H1 (cell line): ENCODE measurements around the gene FRMD4A. TPM values are rescaled to one million over a fixed set of nuclear protein-coding genes. Genes with fewer than 3 reads are reported as not detected.

ENCODE experiments used
- CTCF ChIA-PET: fragments of 300-600 bp; sonication (Branson Sonifier 250); formaldehyde crosslinking; loops from one replicate; lab custom pipeline; 2021; ENCODE audit not compliant: partially characterized antibody; lab: Charles Lee
- POLR2A ChIA-PET: fragments of 300-600 bp; sonication (Branson Sonifier 250); formaldehyde crosslinking; loops from one replicate; lab custom pipeline; 2021; ENCODE audit warnings: inconsistent platforms; ENCODE audit not compliant: partially characterized antibody; lab: Charles Lee
- DNase-seq, 2 experiments: peaks; one replicate each; pipeline versions ENCODE4 v3.0.0 to v3.0.0-alpha.2; 2010 to 2022; ENCODE audit warnings: low spot score in 2 of 2, low read depth in 1 of 2, mixed read lengths in 1 of 2
- FAIRE-seq: peaks from 2 replicates; lab custom pipeline; 2011; peaks lifted over from hg19 to GRCh38; lab: Jason Lieb, UNC
- H2AFZ ChIP-seq: 2 replicates; pipeline ENCODE4 v1.8.1; 2012; ENCODE audit warnings: low read length, inconsistent platforms
- H2AK5ac ChIP-seq: 2 replicates; pipeline ENCODE4 v1.6.1; 2013; ENCODE audit warnings: low read depth, low read length
- H2BK120ac ChIP-seq: replicated peaks from 2 replicates; pipeline ENCODE3; 2013; ENCODE audit warnings: low read depth, low read length, inconsistent platforms
- H2BK12ac ChIP-seq: 2 replicates; pipeline ENCODE4 v1.6.1; 2013; ENCODE audit warnings: low read depth, low read length
- H2BK15ac ChIP-seq: 2 replicates; pipeline ENCODE4 v1.6.1; 2013; ENCODE audit warnings: low read length
- H2BK20ac ChIP-seq: 2 replicates; pipeline ENCODE4 v1.6.1; 2013; ENCODE audit warnings: low read length
- H2BK5ac ChIP-seq: 2 replicates; pipeline ENCODE4 v1.6.1; 2013; ENCODE audit warnings: low read depth, low read length
- H3K14ac ChIP-seq: 2 replicates; pipeline ENCODE4 v1.6.1; 2013; ENCODE audit warnings: inconsistent platforms; ENCODE audit not compliant: insufficient read length
- H3K18ac ChIP-seq: 2 replicates; pipeline ENCODE4 v1.6.1; 2013; ENCODE audit warnings: low read length; ENCODE audit errors: extremely low read depth
- H3K23ac ChIP-seq: 2 replicates; pipeline ENCODE4 v1.6.1; 2013; ENCODE audit warnings: inconsistent platforms; ENCODE audit not compliant: insufficient read length
- H3K23me2 ChIP-seq: 2 replicates; pipeline ENCODE4 v1.6.1; 2013; ENCODE audit warnings: low read depth, low read length
- H3K27ac ChIP-seq: 2 replicates; pipeline ENCODE4 v1.6.1; 2011; ENCODE audit warnings: low read depth, low read length, inconsistent platforms
- H3K27me3 ChIP-seq, 4 experiments: replicated peaks in 1 of 4; 1 replicate in 1 of 4; 2 replicates in 3 of 4; pipeline versions ENCODE4 v1.6.1 to v1.8.1; 2011 to 2013; ENCODE audit warnings: low read length in 3 of 4, mild to moderate bottlenecking in 3 of 4, inconsistent platforms in 2 of 4, mixed read lengths in 2 of 4, moderate library complexity in 1 of 4; ENCODE audit not compliant: control insufficient read depth in 3 of 4, insufficient read depth in 3 of 4; ENCODE audit errors: extremely low read depth in 1 of 4
- H3K36me3 ChIP-seq, 4 experiments: 2 replicates each; pipeline versions ENCODE4 v1.6.1 to v1.8.1; 2011 to 2013; ENCODE audit warnings: mild to moderate bottlenecking in 4 of 4, low read length in 3 of 4, moderate library complexity in 2 of 4, control low read depth in 1 of 4, inconsistent platforms in 1 of 4; ENCODE audit not compliant: insufficient read depth in 4 of 4, control insufficient read depth in 2 of 4
- H3K4ac ChIP-seq: replicated peaks from 2 replicates; pipeline ENCODE3; 2013; ENCODE audit warnings: low read length, low read depth, mixed read lengths, inconsistent platforms; ENCODE audit not compliant: insufficient read length
- H3K4me1 ChIP-seq, 4 experiments: replicated peaks in 1 of 4; 1 replicate in 1 of 4; 2 replicates in 3 of 4; pipeline versions ENCODE4 v1.6.1 to v1.8.1; 2011 to 2013; ENCODE audit warnings: low read length in 3 of 4, inconsistent platforms in 2 of 4, mixed read lengths in 1 of 4; ENCODE audit not compliant: insufficient read depth in 4 of 4, control insufficient read depth in 3 of 4
- H3K4me2 ChIP-seq, 2 experiments: 2 replicates each; pipeline versions ENCODE4 v1.6.1 to v1.8.1; 2011 to 2013; ENCODE audit warnings: low read depth in 2 of 2, low read length in 2 of 2, control low read depth in 1 of 2, inconsistent platforms in 1 of 2, mild to moderate bottlenecking in 1 of 2; ENCODE audit not compliant: insufficient read depth in 1 of 2
- H3K4me3 ChIP-seq, 4 experiments: fragments of 200-600, 300-600 bp in 1 of 4; sonication (generic), shearing (Covaris generic), sonication (Bioruptor Twin) in 1 of 4; 2 replicates each; pipeline versions ENCODE4 v1.5.1 to v1.8.1; 2011 to 2016; ENCODE audit warnings: low read length in 4 of 4, low read depth in 3 of 4, control low read depth in 2 of 4, inconsistent platforms in 2 of 4, mild to moderate bottlenecking in 2 of 4, mixed read lengths in 1 of 4, moderate library complexity in 1 of 4; ENCODE audit not compliant: insufficient read depth in 2 of 4; ENCODE audit errors: extremely low read depth in 1 of 4
- H3K56ac ChIP-seq: replicated peaks from 2 replicates; pipeline ENCODE3; 2013; ENCODE audit warnings: low read depth, mild to moderate bottlenecking, mixed read lengths, low read length, inconsistent platforms; ENCODE audit not compliant: insufficient read length
- H3K79me1 ChIP-seq: 2 replicates; pipeline ENCODE4 v1.6.1; 2013; ENCODE audit warnings: low read depth, low read length, control low read depth
- H3K79me2 ChIP-seq, 2 experiments: 2 replicates each; pipeline versions ENCODE4 v1.6.1 to v1.8.1; 2012 to 2013; ENCODE audit warnings: low read length in 2 of 2, mild to moderate bottlenecking in 2 of 2, inconsistent platforms in 1 of 2; ENCODE audit not compliant: insufficient read depth in 2 of 2, control insufficient read depth in 1 of 2
- H3K9ac ChIP-seq, 4 experiments: replicated peaks in 1 of 4; 1 replicate in 1 of 4; 2 replicates in 3 of 4; pipeline versions ENCODE4 v1.6.1 to v1.8.1; 2011 to 2013; ENCODE audit warnings: low read depth in 3 of 4, low read length in 3 of 4, control low read depth in 2 of 4, mild to moderate bottlenecking in 2 of 4, moderate library complexity in 2 of 4, inconsistent platforms in 1 of 4; ENCODE audit errors: extremely low read depth in 1 of 4
- H3K9me3 ChIP-seq, 2 experiments: 2 replicates each; pipeline versions ENCODE4 v1.6.1 to v1.8.1; 2012 to 2013; ENCODE audit warnings: mild to moderate bottlenecking in 2 of 2, moderate library complexity in 2 of 2, control low read depth in 1 of 2, inconsistent platforms in 1 of 2, low read depth in 1 of 2, low read length in 1 of 2, mixed read lengths in 1 of 2; ENCODE audit not compliant: insufficient read depth in 2 of 2
- H4K20me1 ChIP-seq, 2 experiments: replicated peaks in 1 of 2; 2 replicates each; pipeline versions ENCODE3 to v1.8.1; 2011 to 2013; ENCODE audit warnings: inconsistent platforms in 2 of 2, low read length in 2 of 2, mild to moderate bottlenecking in 1 of 2; ENCODE audit not compliant: insufficient read depth in 2 of 2, control insufficient read depth in 1 of 2
- H4K5ac ChIP-seq: 2 replicates; pipeline ENCODE4 v1.6.1; 2013; ENCODE audit warnings: low read length, low read depth, mixed read lengths, inconsistent platforms; ENCODE audit not compliant: insufficient read length
- H4K8ac ChIP-seq: 2 replicates; pipeline ENCODE4 v1.8.0; 2013; ENCODE audit warnings: mild to moderate bottlenecking, moderate library complexity, low read length, inconsistent platforms; ENCODE audit not compliant: insufficient read depth; ENCODE audit errors: extremely low read depth
- H4K91ac ChIP-seq: replicated peaks from 2 replicates; pipeline ENCODE3; 2013; ENCODE audit warnings: low read length, mixed read lengths, inconsistent platforms; ENCODE audit not compliant: insufficient read length
- BRCA1 ChIP-seq: IDR thresholded peaks from 2 replicates; pipeline ENCODE4 v1.6.1; 2012; ENCODE audit warnings: low read depth, low read length, improper control_type of control experiment
- CBX5 ChIP-seq: fragments of 300-800, 300-1000 bp; sonication (generic); IDR thresholded peaks from 2 replicates; pipeline ENCODE4 v1.7.1; 2016; ENCODE audit warnings: antibody characterized with exemption, low read length, low read depth
- CTBP2 ChIP-seq: IDR thresholded peaks from 2 replicates; pipeline ENCODE4 v1.7.0; 2011; ENCODE audit warnings: borderline replicate concordance, mild to moderate bottlenecking, moderate library complexity, mixed read lengths, low read length; ENCODE audit not compliant: insufficient read depth, insufficient read length
- JUND ChIP-seq: IDR thresholded peaks from 2 replicates; pipeline ENCODE4 v1.6.1; 2011; ENCODE audit warnings: mild to moderate bottlenecking, improper control_type of control experiment, low read length
- PHF8 ChIP-seq: fragments of 200-600 bp; sonication (generic); conservative IDR thresholded peaks from 2 replicates; pipeline ENCODE4 v1.7.1; 2012; ENCODE audit warnings: low read depth, mild to moderate bottlenecking, inconsistent platforms, low read length, moderate library complexity
- SAP30 ChIP-seq: fragments of 300-600 bp; sonication (generic); IDR thresholded peaks from 2 replicates; pipeline ENCODE4 v1.7.1; 2012; ENCODE audit warnings: low read length, moderate library complexity, mild to moderate bottlenecking, inconsistent platforms; ENCODE audit not compliant: insufficient read depth, insufficient replicate concordance
- SP1 ChIP-seq: IDR thresholded peaks from 2 replicates; pipeline ENCODE4 v1.6.1; 2011; ENCODE audit warnings: low read depth, low read length
- SP2 ChIP-seq: IDR thresholded peaks from 2 replicates; pipeline ENCODE4 v1.6.1; 2012; ENCODE audit warnings: mild to moderate bottlenecking, low read length, inconsistent platforms
- TCF12 ChIP-seq: IDR thresholded peaks from 2 replicates; pipeline ENCODE4 v1.6.1; 2011; ENCODE audit warnings: low read depth, mild to moderate bottlenecking, low read length
- WGBS, 2 experiments: shearing (Covaris generic) in 1 of 2; methylation state at CpG; one replicate each; pipeline versions ENCODE4 v1.1.6 to v1.1.7; 2013 to 2015; ENCODE audit warnings: low lambda C conversion rate in 2 of 2, mixed read lengths in 2 of 2, inconsistent platforms in 1 of 2, low coverage in 1 of 2, missing lambda C conversion rate in 1 of 2; ENCODE audit not compliant: insufficient replicate concordance in 2 of 2, insufficient coverage in 1 of 2, insufficient read length in 1 of 2; ENCODE audit errors: extremely low coverage in 1 of 2, missing lambda C conversion rate in 1 of 2; 5-methylcytosine and 5-hydroxymethylcytosine counted together
- polyA plus RNA-seq, 7 experiments: library from polyadenylated mRNA; depleted of rRNA in 3 of 7; stranded (reverse) in 5 of 7; unstranded in 2 of 7; fragments of >200 nt in 5 of 7; fragments of 200-250 nt in 2 of 7; gene quantifications; 1 replicate in 5 of 7; 2 replicates in 1 of 7; 4 replicates in 1 of 7; pipeline versions ENCODE4 v1.2.1 to v1.2.3, GENCODE V29; 2011 to 2013; ENCODE audit warnings: missing spikeins in 2 of 7, mixed read lengths in 2 of 7
- total RNA-seq: library from RNA; stranded (reverse); fragmentation: NEBNext Ultra II Directional; extraction: Animal tissue kit (Norgen Biotek cat#: 25700); gene quantifications from 2 replicates; pipeline ENCODE4 v1.2.1, GENCODE V29; 2021

The FRMD4A gene
- total and polyA plus RNA-seq, 2 of the 8 experiments (the other 6 are each of a cell fraction or from before 2014, with no cell fraction given), result 38.6 to 39.6 TPM

- Histone ChIP-seq H3K4me2 (no peak overlapping the region), H2BK15ac (no peak overlapping the region), H2BK120ac (no peak overlapping the region), H4K91ac (no peak overlapping the region), H3K4me3 (no peak overlapping the region), H3K4ac (no peak overlapping the region), H2AFZ (no peak overlapping the region), H4K8ac (no peak overlapping the region), H2BK5ac (no peak overlapping the region), H3K79me1 (no peaks in the 10 kb centered on the region), H4K20me1 (peaks cover 0 to 2% of the 10 kb centered on the region in 2 experiments), H3K23me2 (no peaks in the 10 kb centered on the region), H3K4me1 (no peaks in the 10 kb centered on the region), H3K56ac (no peak overlapping the region), H2BK20ac (no peak overlapping the region), H3K27ac (no peak overlapping the region), H3K14ac (no peak overlapping the region)
- 86% methylated on average over 6 of the region's 6 CpGs; no CpG with 5 or more reads in 1 of the 2 experiments for WGBS, 2 experiments
- FAIRE-seq, result no peak
- no peak for DNase-seq
- CTCF ChIA-PET, result interaction anchor here (0.6 to 1.0 kb wide), 2 partner anchors 8 to 724 kb away, joined by 3 to 4 read pairs; no protein-coding TSS in a partner anchor
- POLR2A ChIA-PET, result no interaction called here
- TF ChIP-seq PHF8, result no peak
- no peak for TF ChIP-seq SAP30
- no peak for TF ChIP-seq CBX5
- TF ChIP-seq BRCA1, result no peak
- no peak for TF ChIP-seq TCF12
- TF ChIP-seq JUND, result no peak
- no peak for TF ChIP-seq CTBP2
- no peak for TF ChIP-seq SP1
- TF ChIP-seq SP2, result no peak
- TF ChIP-seq, all 59 proteins: peak for 0
- Histone ChIP-seq H3K79me2 (no peaks in the 10 kb centered on the region), H3K27me3 (no peaks in the 10 kb centered on the region), H3K23ac (no peak overlapping the region), H2BK12ac (no peak overlapping the region), H3K9me3 (no peaks in the 10 kb centered on the region), H3K18ac (no peak overlapping the region), H3K36me3 (no peaks in the 10 kb centered on the region), H3K9ac (no peak overlapping the region), H4K5ac (no peak overlapping the region), H2AK5ac (no peak overlapping the region)
Measured at GRCh38 chr10:14048930-14049613, 281.7 kb downstream of the FRMD4A start.
